Posterior vena cava (tissue), 2 donors: Measurements from ENCODE around the gene ERN1. TPM values are rescaled to one million over a fixed set of nuclear protein-coding genes. Genes with fewer than 3 reads are reported as not detected.

ENCODE experiments used
- DNase-seq: peaks from one replicate; pipeline ENCODE4 v3.0.0-alpha.2; 2020; ENCODE audit warnings: low spot score
- intact Hi-C, 2 donors: fragments of 100-400 bp; cut with DNase I; formaldehyde crosslinking; loops; one replicate each; pipeline versions ENCODE4 v1.14.1 to v1.14.2; 2022 to 2023
- total RNA-seq, 2 donors: library from RNA; stranded (reverse); fragmentation: NEBNext Ultra II Directional; extraction: Animal tissue kit (Norgen Biotek cat#: 25700); gene quantifications; one replicate each; pipeline ENCODE4 v1.2.1, GENCODE V29; 2021
- donor health status: DM: yes; HTN: yes; CAD: no.
- donor health status: DM: yes; HTN: yes; CAD: no.

ERN1 gene
- total RNA-seq, 2 donors from 2014 or later = 17.2 to 18.6 TPM

- intact Hi-C loops = no loop called here
- DNase-seq = peak; percentile 31
Observed at GRCh38 chr17:63989622-63990345, 140.2 kb downstream of the ERN1 start.

Other genes starting within 250 kb of the ERN1 start
- not detected for gene GH2, start 248.2 kb downstream of the ERN1 start, total RNA-seq
- not detected for gene CSH1, start 233.6 kb downstream of the ERN1 start, total RNA-seq
- not detected for gene CSHL1, start 218.9 kb downstream of the ERN1 start, total RNA-seq
- gene GH1, start 211.3 kb downstream of the ERN1 start, total RNA-seq = not detected
- 1 to 10 TPM; 5.1 to 5.5 TPM for gene CD79B, start 197.8 kb downstream of the ERN1 start, total RNA-seq
- 1 to 10 TPM in 1 of 2 donors, under 1 TPM in 1; 0.76 to 2.2 TPM for gene SCN4A, start 157.2 kb downstream of the ERN1 start, total RNA-seq
- gene PRR29, start 131.8 kb downstream of the ERN1 start, total RNA-seq = under 1 TPM; 0.29 to 0.69 TPM
- gene ICAM2, start 109.5 kb downstream of the ERN1 start, total RNA-seq = 10 to 100 TPM; 26.7 to 36.4 TPM
- gene TEX2, start 133.1 kb upstream of the ERN1 start, total RNA-seq = 10 to 100 TPM; 24.6 to 27.4 TPM